Heart right ventricle (tissue), 16 donors: Measurements from ENCODE around the gene DEF6. TPM values are rescaled to one million over a fixed set of nuclear protein-coding genes. Genes with fewer than 3 reads are reported as not detected.
"Not testable (repeated sequence)": the region's sequence is repeated elsewhere in the genome, so short reads cannot be mapped to it uniquely, and the experiment has no call there.

Experiments
- ATAC-seq, 8 donors: fragments of 200-7000 bp; cut with Tn5 transposase; one replicate each; pipeline ENCODE4 v1.9.1; 2020; ENCODE audit warnings: mild to moderate bottlenecking in 8 of 8, moderate library complexity in 8 of 8, moderate number of reproducible peaks in 1 of 8
- DNase-seq, 2 donors: peaks; one replicate each; pipeline ENCODE4 v3.0.0-alpha.2; 2020
- H3K27ac ChIP-seq, 10 donors: fragments of 200-600 bp; sonication (generic) in 2 of 10; one replicate each; pipeline versions ENCODE4 v1.5.0 to v1.8.0; 2020 to 2022; ENCODE audit warnings: mild to moderate bottlenecking in 3 of 10
- H3K27me3 ChIP-seq, 7 donors: fragments of 200-600 bp; one replicate each; pipeline ENCODE4 v1.8.0; 2021 to 2022; ENCODE audit warnings: mild to moderate bottlenecking in 2 of 7
- H3K36me3 ChIP-seq, 9 donors: fragments of 200-600 bp; sonication (generic) in 1 of 9; one replicate each; pipeline versions ENCODE4 v1.5.0 to v1.8.0; 2020 to 2022; ENCODE audit warnings: mild to moderate bottlenecking in 2 of 9
- H3K4me1 ChIP-seq, 9 donors: fragments of 200-600 bp; sonication (generic) in 1 of 9; one replicate each; pipeline versions ENCODE4 v1.5.0 to v1.8.0; 2020 to 2022; ENCODE audit warnings: mild to moderate bottlenecking in 4 of 9
- H3K4me3 ChIP-seq, 10 donors: fragments of 200-600 bp; sonication (generic) in 2 of 10; one replicate each; pipeline versions ENCODE4 v1.5.0 to v1.8.0; 2020 to 2022; ENCODE audit warnings: mild to moderate bottlenecking in 7 of 10, moderate library complexity in 2 of 10
- H3K9me3 ChIP-seq, 11 donors: fragments of 200-600 bp in 10 of 11; sonication (generic) in 2 of 11; one replicate each; pipeline versions ENCODE4 v1.5.0 to v1.8.0; 2013 to 2022; ENCODE audit warnings: mild to moderate bottlenecking in 2 of 11, control low read depth in 1 of 11, moderate library complexity in 1 of 11
- WGBS, 2 donors: extraction: QIAGEN DNeasy Blood & Tissue Kit; methylation state at CpG; one replicate each; pipeline ENCODE4 v1.1.7; 2013; ENCODE audit warnings: inconsistent platforms in 1 of 2; 5-methylcytosine and 5-hydroxymethylcytosine counted together
- intact Hi-C, 10 donors: fragments of 100-400 bp; cut with DNase I; formaldehyde crosslinking; loops; one replicate each; pipeline versions ENCODE4 v1.11.1 to v1.14.2; 2022
- polyA plus RNA-seq, 2 donors: library from polyadenylated mRNA; stranded (reverse); fragments of 200-250 nt; gene quantifications; one replicate each; pipeline ENCODE4 v1.2.3, GENCODE V29; 2013
- total RNA-seq, 10 donors: library from RNA; stranded (reverse); fragmentation: NEBNext Ultra II Directional in 3 of 10; extraction: Animal tissue kit (Norgen Biotek cat#: 25700) in 3 of 10; gene quantifications; one replicate each; pipeline versions ENCODE4 v1.2.1 to v1.2.4, GENCODE V29; 2021 to 2023
- TF ChIP-seq, protein P1 (sequence below), 9 donors: fragments of 200-600 bp; sonication (generic) in 2 of 9; IDR thresholded peaks; one replicate each; pipeline versions ENCODE4 v1.5.0 to v1.8.0; 2021 to 2022; ENCODE audit warnings: antibody characterized with exemption in 9 of 9, mild to moderate bottlenecking in 5 of 9, moderate library complexity in 1 of 9
- donor health status: Arrhythmogenic right ventricular cardiomyopathy.
- donor health status: ischemic (EF 13 %, LVEDD 7.1; RV severe dilation, severe dysfunction).
- donor health status: healthy with polysubstance abuse.
- donor health status: DM: no; HTN: yes; CAD: no.
- donor health status: DM: no; HTN: no; CAD: no.
- donor health status: ischemic (EF 25% LVEDD 6.9; RV normal size, moderate dysfunction).
- donor health status: ischemic (EF 25% LVEDD 5.7; RV mildly dilated, moderate dysfunction).
- donor health status: healthy.
- donor health status: DM: yes; HTN: yes; CAD: no.
- donor health status: Ischemic cardiomyopathy.
- donor health status: ischemic (EF 35%, LVEDD 5.7; RV mildly dilated, moderate dysfunction).
- donor health status: nonischemic (EF 11% LVEDD 7.7; RV severe dilation, severe dysfunction).
- donor health status: DM: yes; HTN: yes; CAD: no.
- donor health status: PGD.
- donor health status: ischemic (EF 29% LVEDD 5.4; RV normal size, mild dysfunction).
- donor health status: nonischemic (EF 23%, LVEDD 6.1; RV moderate dilation, normal function).

Gene DEF6
- total and polyA plus RNA-seq, 12 donors, result 0.62 to 8.8 (median 0.99) TPM

DNA sequence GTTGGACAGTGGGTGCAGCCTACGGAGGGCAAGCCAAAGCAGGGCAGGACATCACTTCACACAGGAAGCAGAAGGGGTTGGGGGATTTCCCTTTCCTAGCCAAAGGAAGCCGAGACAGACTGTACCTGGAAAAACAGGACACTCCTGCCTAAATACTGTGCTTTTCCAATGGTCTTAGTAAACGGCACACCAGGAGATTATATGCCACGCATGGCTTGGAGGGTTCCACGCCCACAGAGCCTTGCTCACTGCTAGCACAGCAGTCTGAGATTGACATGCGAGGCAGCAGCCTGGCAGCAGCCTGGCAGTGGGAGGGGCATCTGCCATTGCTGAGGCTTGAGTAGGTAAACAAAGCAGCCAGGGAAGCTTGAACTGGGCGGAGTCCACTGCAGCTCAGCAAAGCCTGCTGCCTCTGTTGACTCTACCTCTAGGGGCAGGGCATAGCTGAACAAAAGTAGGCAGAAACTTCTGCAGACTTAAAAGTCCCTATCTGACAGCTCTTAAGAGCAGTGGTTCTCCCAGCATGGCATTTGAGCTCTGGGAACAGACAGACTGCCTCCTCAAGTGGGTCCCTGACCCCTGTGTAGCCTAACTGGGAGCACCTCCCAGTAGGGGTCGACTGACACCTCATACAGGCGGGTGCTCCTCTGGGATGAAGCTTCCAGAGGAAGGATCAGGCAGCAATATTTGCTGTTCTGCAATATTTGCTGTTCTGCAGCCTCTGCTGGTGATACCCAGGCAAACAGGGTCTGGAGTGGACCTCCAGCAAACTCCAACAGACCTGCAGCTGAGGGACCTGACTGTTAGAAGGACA lies 34.7 kb downstream of the DEF6 start:
- 72 to 84% methylated on average over 9 of the region's 9 CpGs for WGBS, 2 donors
- H3K9me3 ChIP-seq, H3K27ac ChIP-seq, H3K27me3 ChIP-seq, H3K36me3 ChIP-seq, H3K4me3 ChIP-seq, intact Hi-C loops, H3K4me1 ChIP-seq: not testable (repeated sequence)
- peak in 2 of 8 donors; percentile 35 to 50 for ATAC-seq
- peak in 1 of 2 donors; percentile 40 for DNase-seq
- TF ChIP-seq, protein P1, sequence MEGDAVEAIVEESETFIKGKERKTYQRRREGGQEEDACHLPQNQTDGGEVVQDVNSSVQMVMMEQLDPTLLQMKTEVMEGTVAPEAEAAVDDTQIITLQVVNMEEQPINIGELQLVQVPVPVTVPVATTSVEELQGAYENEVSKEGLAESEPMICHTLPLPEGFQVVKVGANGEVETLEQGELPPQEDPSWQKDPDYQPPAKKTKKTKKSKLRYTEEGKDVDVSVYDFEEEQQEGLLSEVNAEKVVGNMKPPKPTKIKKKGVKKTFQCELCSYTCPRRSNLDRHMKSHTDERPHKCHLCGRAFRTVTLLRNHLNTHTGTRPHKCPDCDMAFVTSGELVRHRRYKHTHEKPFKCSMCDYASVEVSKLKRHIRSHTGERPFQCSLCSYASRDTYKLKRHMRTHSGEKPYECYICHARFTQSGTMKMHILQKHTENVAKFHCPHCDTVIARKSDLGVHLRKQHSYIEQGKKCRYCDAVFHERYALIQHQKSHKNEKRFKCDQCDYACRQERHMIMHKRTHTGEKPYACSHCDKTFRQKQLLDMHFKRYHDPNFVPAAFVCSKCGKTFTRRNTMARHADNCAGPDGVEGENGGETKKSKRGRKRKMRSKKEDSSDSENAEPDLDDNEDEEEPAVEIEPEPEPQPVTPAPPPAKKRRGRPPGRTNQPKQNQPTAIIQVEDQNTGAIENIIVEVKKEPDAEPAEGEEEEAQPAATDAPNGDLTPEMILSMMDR (IDR thresholded peaks at IDR 0.05), result peak in 1 of 9 donors; percentile 15

- peaks cover 0 to 29% (median 17%) of the 10 kb centered on the region in 9 donors for H3K4me1 ChIP-seq
- DNase-seq (no peak), ATAC-seq (no peak)
- TF ChIP-seq, protein P1 (IDR thresholded peaks at IDR 0.05), result no peak
- no peak overlapping the region for H3K27ac ChIP-seq
- peaks cover 0 to 6% (median 0%) of the 10 kb centered on the region in 7 donors for H3K27me3 ChIP-seq
- H3K36me3 ChIP-seq, result peaks cover 0 to 22% (median 0%) of the 10 kb centered on the region in 9 donors
- intact Hi-C loops, result loop anchor here in 6 of 10 donors (5.0 to 10.0 kb wide), 4 partner anchors 44 to 126 kb away; partner anchors contain the start of genes RPL10A (in 4 of the 6) and DEF6 (in 1 of the 6)
- WGBS, 2 donors, result 86 to 91% methylated on average over 13 of the region's 13 CpGs
- no peak overlapping the region for H3K4me3 ChIP-seq
- H3K9me3 ChIP-seq, result no peaks in the 10 kb centered on the region
Observed at GRCh38 chr6:35341557-35341956, 43.9 kb downstream of the DEF6 start.

GRCh38 chr6:35342258-35343091 lies 44.9 kb downstream of the DEF6 start, which contains the start of gene PPARD:
PPARD (plus strand) TSS chr6:35342558; CDS start chr6:35411088, 68,530 bp downstream.
- WGBS, 2 donors, result 1% methylated on average over 75 to 77 of the region's 77 CpGs
- H3K27me3 ChIP-seq, result peaks cover 0 to 6% (median 0%) of the 10 kb centered on the region in 7 donors
- peak; percentile 99 to 100 (median 100) for ATAC-seq
- DNase-seq, result peak; percentile 99
- peaks cover 0 to 31% (median 0%) of the 10 kb centered on the region in 9 donors for H3K36me3 ChIP-seq
- TF ChIP-seq, protein P1 (IDR thresholded peaks at IDR 0.05), result peak; percentile 97 to 99 (median 98)
- intact Hi-C loops, result loop anchor here (1.0 to 10.0 kb wide), 11 partner anchors 45 to 126 kb away; partner anchors contain the start of genes RPL10A (in 6 of the 10), DEF6 (in 1 of the 10) and FANCE (in 1 of the 10)
- peaks cover 0 to 29% (median 17%) of the 10 kb centered on the region in 9 donors for H3K4me1 ChIP-seq
- H3K27ac ChIP-seq, result peak within 1 kb of the TSS in 9 of 10 donors; percentile 81 to 96 (median 93)
- peak within 1 kb of the TSS; percentile 50 to 99 (median 94) for H3K4me3 ChIP-seq
- no peaks in the 10 kb centered on the region for H3K9me3 ChIP-seq
